ENCODE data around the gene TJP1. TPM values are rescaled to one million over a fixed set of nuclear protein-coding genes. Genes with fewer than 3 reads are reported as not detected.
"Not testable (repeated sequence)": the region's sequence is repeated elsewhere in the genome, so short reads cannot be mapped to it uniquely, and the experiment has no call there.

The TJP1 gene
- total and polyA plus RNA-seq, 3 experiments from 2014 or later: not detected

DNA sequence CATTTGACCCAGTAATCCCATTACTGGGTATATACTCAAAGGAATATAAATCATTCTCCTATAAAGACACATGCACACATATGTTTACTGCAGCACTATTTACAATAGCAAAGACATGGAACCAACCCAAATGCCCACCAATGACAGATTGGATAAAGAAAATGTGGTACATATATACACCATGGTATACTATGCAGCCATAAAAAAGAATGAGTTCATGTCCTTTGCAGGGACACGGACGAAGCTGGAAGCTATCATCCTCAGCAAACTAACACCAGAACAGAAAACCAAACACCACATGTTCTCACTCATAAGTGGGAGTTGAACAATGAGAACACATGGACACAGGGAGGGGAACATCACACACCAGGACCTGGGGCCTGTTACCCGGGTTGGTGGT is 4.8 kb downstream of the TJP1 start:
- H3K36me3 Mint-ChIP-seq; H3K4me1 ChIP-seq (ENCODE audit: insufficient read depth, low read length); H3K4me3 ChIP-seq (ENCODE audit: low read length); H3K4me3 Mint-ChIP-seq; DNase-seq; H3K9me3 ChIP-seq (ENCODE audit: low read length); H3K36me3 ChIP-seq (ENCODE audit: insufficient read depth, low read length); H3K27ac Mint-ChIP-seq; H3K27ac ChIP-seq (ENCODE audit: low read depth, low read length); CTCF ChIA-PET; H3K4me1 Mint-ChIP-seq; POLR2A ChIA-PET: not testable (repeated sequence)
- Mint-ChIP-seq H3K27me3 (peaks cover 48 to 58% of the 10 kb centered on the region in 2 donors), H3K9me3 (peaks cover 11 to 31% (median 26%) of the 10 kb centered on the region in 5 donors)
- H3K27me3 ChIP-seq (ENCODE audit: insufficient read depth, low read length, poor library complexity, severe bottlenecking): peaks cover 27% of the 10 kb centered on the region

DNA sequence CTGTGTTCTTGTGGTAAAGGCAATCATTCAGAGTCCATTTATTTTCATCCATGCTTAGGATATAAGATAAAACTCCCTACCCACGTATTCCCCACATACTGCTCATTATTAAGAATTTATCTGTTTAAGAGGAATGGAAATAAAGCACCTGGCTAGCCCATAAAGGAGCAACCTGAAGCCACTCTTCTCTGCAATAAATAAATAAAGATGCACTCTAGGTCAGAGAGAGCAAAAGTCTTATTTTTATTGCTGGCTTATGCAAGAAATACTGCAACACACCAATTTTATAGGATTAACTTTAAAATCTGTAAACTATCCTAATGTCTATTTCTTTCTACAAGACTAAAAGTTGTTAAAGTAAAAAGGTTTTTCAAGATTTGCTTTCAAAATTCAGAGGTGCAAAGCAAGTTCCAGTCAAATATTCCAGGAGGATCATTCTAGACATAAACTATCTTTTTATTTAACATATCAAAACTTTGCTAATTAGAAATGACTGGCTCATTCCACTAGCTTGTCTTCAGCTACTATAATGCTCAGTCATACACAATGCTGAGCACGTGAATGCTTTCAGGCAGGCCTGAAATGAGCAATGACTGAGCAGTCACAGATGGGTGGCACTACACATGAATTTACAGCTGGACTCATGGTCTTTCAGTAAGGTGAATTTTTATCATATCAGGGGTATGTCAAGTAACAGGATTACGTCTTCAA is 7.1 kb downstream of the TJP1 start:
- Histone ChIP-seq H3K27ac (ENCODE audit: low read depth, low read length) (no peak overlapping the region), H3K9me3 (ENCODE audit: low read length) (no peaks in the 10 kb centered on the region), H3K27me3 (ENCODE audit: insufficient read depth, low read length, poor library complexity, severe bottlenecking) (peaks cover 14% of the 10 kb centered on the region), H3K36me3 (ENCODE audit: insufficient read depth, low read length) (no peaks in the 10 kb centered on the region), H3K4me1 (ENCODE audit: insufficient read depth, low read length) (no peaks in the 10 kb centered on the region), H3K4me3 (ENCODE audit: low read length) (no peak overlapping the region)
- Mint-ChIP-seq H3K4me3 (no peak overlapping the region), H3K36me3 (no peaks in the 10 kb centered on the region), H3K9me3 (peaks cover 8 to 23% (median 22%) of the 10 kb centered on the region in 5 donors), H3K27ac (no peak overlapping the region), H3K27me3 (peaks cover 40 to 48% of the 10 kb centered on the region in 2 donors), H3K4me1 (no peaks in the 10 kb centered on the region)
- ChIA-PET CTCF (no interaction called here), POLR2A (no interaction called here)
- no peak for DNase-seq

DNA sequence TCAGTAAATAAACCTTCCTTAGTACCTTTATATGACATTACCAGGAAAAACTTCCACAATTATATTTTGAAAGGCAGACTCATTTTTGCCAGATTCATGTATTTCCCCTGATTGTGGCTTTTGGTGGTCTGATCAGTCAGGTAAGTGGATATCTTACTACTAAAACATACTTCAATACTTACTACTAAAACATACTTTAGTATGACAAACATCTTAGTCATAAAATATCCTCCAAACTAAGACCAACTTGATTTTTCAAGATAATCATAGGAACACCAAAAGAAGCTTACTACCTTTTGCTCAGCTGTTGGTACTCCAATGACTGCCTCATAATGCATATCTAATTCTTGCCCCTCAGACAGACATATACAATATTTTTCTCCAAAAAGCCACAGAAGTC is 9.3 kb downstream of the TJP1 start:
- CTCF ChIA-PET: no interaction called here
- Mint-ChIP-seq H3K9me3 (peaks cover 0 to 15% (median 11%) of the 10 kb centered on the region in 5 donors), H3K4me3 (no peak overlapping the region), H3K4me1 (no peaks in the 10 kb centered on the region), H3K27ac (no peak overlapping the region), H3K36me3 (no peaks in the 10 kb centered on the region), H3K27me3 (peaks cover 24 to 30% of the 10 kb centered on the region in 2 donors)
- Histone ChIP-seq H3K4me1 (ENCODE audit: insufficient read depth, low read length) (no peaks in the 10 kb centered on the region), H3K27me3 (ENCODE audit: insufficient read depth, low read length, poor library complexity, severe bottlenecking) (no peaks in the 10 kb centered on the region), H3K4me3 (ENCODE audit: low read length) (no peak overlapping the region), H3K36me3 (ENCODE audit: insufficient read depth, low read length) (no peaks in the 10 kb centered on the region), H3K9me3 (ENCODE audit: low read length) (no peaks in the 10 kb centered on the region), H3K27ac (ENCODE audit: low read depth, low read length) (no peak overlapping the region)
- DNase-seq: no peak
- POLR2A ChIA-PET: no interaction called here

DNA sequence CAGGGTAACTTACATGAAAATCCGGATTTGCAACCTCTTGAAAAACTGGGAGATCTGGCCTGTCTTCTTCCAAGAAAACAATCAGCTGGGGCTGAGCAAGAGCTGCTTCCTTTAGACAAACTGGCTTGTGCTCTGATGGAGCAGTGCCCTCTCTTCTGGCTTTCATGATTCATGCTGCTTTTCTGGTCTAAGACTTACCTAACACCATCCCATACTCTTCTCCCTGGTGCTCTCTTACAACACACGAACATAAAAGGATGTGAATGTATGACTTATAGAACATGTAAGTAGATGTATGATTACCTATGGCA is 9.9 kb downstream of the TJP1 start:
- DNase-seq: no peak
- Mint-ChIP-seq H3K27ac (no peak overlapping the region), H3K36me3 (no peaks in the 10 kb centered on the region), H3K4me3 (no peak overlapping the region), H3K27me3 (peaks cover 25 to 26% of the 10 kb centered on the region in 2 donors), H3K9me3 (peaks cover 0 to 14% (median 8%) of the 10 kb centered on the region in 5 donors), H3K4me1 (no peaks in the 10 kb centered on the region)
- ChIA-PET CTCF (no interaction called here), POLR2A (no interaction called here)
- Histone ChIP-seq H3K4me1 (ENCODE audit: insufficient read depth, low read length) (no peaks in the 10 kb centered on the region), H3K9me3 (ENCODE audit: low read length) (no peaks in the 10 kb centered on the region), H3K36me3 (ENCODE audit: insufficient read depth, low read length) (no peaks in the 10 kb centered on the region), H3K4me3 (ENCODE audit: low read length) (no peak overlapping the region), H3K27me3 (ENCODE audit: insufficient read depth, low read length, poor library complexity, severe bottlenecking) (no peaks in the 10 kb centered on the region), H3K27ac (ENCODE audit: low read depth, low read length) (no peak overlapping the region)

DNA sequence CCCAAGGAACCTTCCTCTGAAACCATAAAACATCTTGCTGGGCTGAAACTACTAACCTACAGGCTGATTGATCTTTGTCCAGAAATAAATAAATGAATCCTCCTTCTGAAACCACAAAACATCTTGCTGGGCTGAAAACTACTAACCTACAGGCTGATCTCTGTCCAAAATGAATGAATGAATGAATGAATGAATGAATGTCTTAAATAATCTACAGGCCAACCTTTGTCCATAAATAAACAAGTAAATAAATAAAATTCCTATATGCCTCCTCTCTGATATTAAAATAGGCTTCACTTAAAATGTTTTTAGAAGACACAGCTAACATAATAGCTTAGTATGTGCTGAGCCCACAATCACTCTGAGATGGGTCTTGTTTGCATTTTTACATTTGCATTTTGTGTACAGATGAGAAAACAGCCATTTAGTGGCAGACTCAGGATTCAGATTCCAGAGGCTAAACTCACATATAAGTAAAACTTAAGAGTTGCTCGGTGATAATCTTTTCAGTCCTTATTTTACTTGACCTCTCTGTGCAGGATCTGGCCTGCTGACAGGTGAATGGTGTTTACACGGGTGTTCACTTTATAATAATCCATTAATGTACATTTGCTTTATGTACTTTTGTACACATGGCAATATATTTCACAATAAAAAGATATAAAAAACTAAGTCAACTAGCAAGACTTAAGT is 10.4 kb downstream of the TJP1 start:
- no peak overlapping the region for H3K27ac ChIP-seq (ENCODE audit: low read depth, low read length)
- no peak overlapping the region for H3K4me3 Mint-ChIP-seq
- ChIA-PET CTCF (no interaction called here), POLR2A (no interaction called here)
- no peaks in the 10 kb centered on the region for H3K4me1 ChIP-seq (ENCODE audit: insufficient read depth, low read length)
- H3K9me3 ChIP-seq (ENCODE audit: low read length): no peaks in the 10 kb centered on the region
- no peak for DNase-seq
- H3K36me3 Mint-ChIP-seq: no peaks in the 10 kb centered on the region
- peaks cover 21% of the 10 kb centered on the region in 2 donors for H3K27me3 Mint-ChIP-seq
- H3K27ac Mint-ChIP-seq: no peak overlapping the region
- H3K36me3 ChIP-seq (ENCODE audit: insufficient read depth, low read length): no peaks in the 10 kb centered on the region
- peaks cover 0 to 8% (median 4%) of the 10 kb centered on the region in 5 donors for H3K9me3 Mint-ChIP-seq
- no peak overlapping the region for H3K4me3 ChIP-seq (ENCODE audit: low read length)
- H3K4me1 Mint-ChIP-seq: no peaks in the 10 kb centered on the region
- no peaks in the 10 kb centered on the region for H3K27me3 ChIP-seq (ENCODE audit: insufficient read depth, low read length, poor library complexity, severe bottlenecking)

DNA sequence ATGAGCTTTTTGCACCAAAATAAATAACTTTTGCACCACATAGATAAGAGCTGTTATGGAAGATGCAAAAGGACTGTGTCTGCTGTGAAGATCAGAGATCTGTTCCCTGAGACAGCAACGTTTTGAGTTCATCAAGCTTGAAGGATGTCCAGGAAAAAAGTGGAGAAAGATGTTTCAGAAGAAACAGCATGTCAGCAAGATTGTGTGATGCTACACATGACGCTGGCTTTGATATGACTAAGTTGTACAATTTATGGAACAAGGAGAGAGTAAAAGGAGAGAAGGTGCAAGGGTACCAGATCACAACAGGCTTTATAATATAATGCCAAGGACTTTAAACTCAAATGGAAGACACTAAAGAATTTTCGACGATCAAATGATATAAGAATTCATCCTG is 16.6 kb downstream of the TJP1 start:
- Histone ChIP-seq H3K4me3 (ENCODE audit: low read length) (no peak overlapping the region), H3K27me3 (ENCODE audit: insufficient read depth, low read length, poor library complexity, severe bottlenecking) (no peaks in the 10 kb centered on the region), H3K36me3 (ENCODE audit: insufficient read depth, low read length) (no peaks in the 10 kb centered on the region), H3K9me3 (ENCODE audit: low read length) (no peaks in the 10 kb centered on the region), H3K27ac (ENCODE audit: low read depth, low read length) (no peak overlapping the region), H3K4me1 (ENCODE audit: insufficient read depth, low read length) (no peaks in the 10 kb centered on the region)
- Mint-ChIP-seq H3K27ac (no peak overlapping the region), H3K9me3 (peaks cover 0 to 6% (median 2%) of the 10 kb centered on the region in 5 donors), H3K4me3 (no peak overlapping the region), H3K27me3 (peaks cover 10 to 23% of the 10 kb centered on the region in 2 donors), H3K4me1 (no peaks in the 10 kb centered on the region), H3K36me3 (no peaks in the 10 kb centered on the region)
- DNase-seq: no peak
- ChIA-PET POLR2A (no interaction called here), CTCF (no interaction called here)

DNA sequence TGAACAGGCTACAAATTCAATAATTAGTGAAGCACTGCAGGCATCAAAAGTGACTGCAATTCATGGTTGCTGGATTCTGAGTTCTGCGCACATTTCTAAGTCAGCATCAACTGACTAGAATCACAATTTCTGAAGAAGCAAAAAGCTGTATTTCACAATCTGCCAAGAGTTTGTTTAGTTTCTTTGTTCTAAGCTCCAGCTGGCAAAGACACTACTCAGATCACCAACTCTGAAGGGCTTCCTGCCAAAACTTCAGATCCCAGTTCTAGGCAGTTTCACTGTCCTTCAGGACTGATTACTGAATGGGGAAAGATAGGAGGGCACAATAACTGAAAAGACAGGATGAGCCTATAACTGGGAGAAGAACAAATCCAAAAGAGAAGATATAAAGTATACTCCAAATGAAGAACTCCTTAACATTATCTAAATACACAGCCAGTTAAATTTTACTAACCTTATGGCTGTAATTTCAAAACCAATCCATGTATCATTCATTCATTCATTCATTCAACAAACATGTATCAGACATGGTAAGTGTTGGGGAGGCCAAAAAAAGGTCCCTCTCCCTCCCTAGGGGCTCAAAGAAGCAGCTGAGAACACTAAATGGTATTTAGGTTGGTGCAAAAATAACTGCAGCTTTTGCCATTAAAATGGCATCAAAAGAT is 17.1 kb downstream of the TJP1 start:
- no peaks in the 10 kb centered on the region for H3K27me3 ChIP-seq (ENCODE audit: insufficient read depth, low read length, poor library complexity, severe bottlenecking)
- H3K9me3 Mint-ChIP-seq: peaks cover 0 to 6% (median 2%) of the 10 kb centered on the region in 5 donors
- DNase-seq: no peak
- H3K4me1 Mint-ChIP-seq: no peaks in the 10 kb centered on the region
- H3K36me3 Mint-ChIP-seq: no peaks in the 10 kb centered on the region
- no peak overlapping the region for H3K4me3 Mint-ChIP-seq
- no peak overlapping the region for H3K27ac Mint-ChIP-seq
- H3K4me3 ChIP-seq (ENCODE audit: low read length): no peak overlapping the region
- no peak overlapping the region for H3K27ac ChIP-seq (ENCODE audit: low read depth, low read length)
- no peaks in the 10 kb centered on the region for H3K4me1 ChIP-seq (ENCODE audit: insufficient read depth, low read length)
- no peaks in the 10 kb centered on the region for H3K36me3 ChIP-seq (ENCODE audit: insufficient read depth, low read length)
- H3K27me3 Mint-ChIP-seq: peaks cover 8 to 23% of the 10 kb centered on the region in 2 donors
- ChIA-PET POLR2A (no interaction called here), CTCF (no interaction called here)
- no peaks in the 10 kb centered on the region for H3K9me3 ChIP-seq (ENCODE audit: low read length)

DNA sequence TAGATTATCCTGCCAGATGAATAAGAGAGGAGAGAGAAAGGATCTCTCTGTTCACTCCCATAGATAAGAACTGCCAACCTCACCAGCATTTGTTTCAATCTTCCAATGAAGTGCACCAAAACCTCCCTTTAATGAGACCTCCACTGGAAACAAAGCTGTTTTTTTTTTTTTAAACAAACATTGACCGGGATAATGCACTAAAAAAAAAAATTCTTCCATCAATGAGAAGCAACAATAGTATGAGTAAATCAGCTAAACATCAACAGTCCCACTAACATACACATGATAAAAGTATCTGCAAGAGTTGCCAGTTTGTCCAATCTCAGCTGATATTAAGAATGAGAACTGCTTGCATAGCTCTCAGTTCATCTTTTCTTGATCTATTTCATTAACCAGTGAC is 19.9 kb downstream of the TJP1 start:
- no peak overlapping the region for H3K4me3 Mint-ChIP-seq
- H3K36me3 ChIP-seq (ENCODE audit: insufficient read depth, low read length): no peaks in the 10 kb centered on the region
- ChIA-PET POLR2A (no interaction called here), CTCF (interaction anchor here (1.1 kb wide), 1 partner anchor 10 kb away, joined by 3 read pairs; no protein-coding TSS in a partner anchor)
- peaks cover 0 to 5% (median 2%) of the 10 kb centered on the region in 5 donors for H3K9me3 Mint-ChIP-seq
- H3K36me3 Mint-ChIP-seq: no peaks in the 10 kb centered on the region
- H3K27ac ChIP-seq (ENCODE audit: low read depth, low read length): no peak overlapping the region
- H3K27ac Mint-ChIP-seq: no peak overlapping the region
- no peak for DNase-seq
- H3K27me3 Mint-ChIP-seq: peaks cover 3 to 23% of the 10 kb centered on the region in 2 donors
- H3K4me1 Mint-ChIP-seq: no peaks in the 10 kb centered on the region
- H3K4me3 ChIP-seq (ENCODE audit: low read length): no peak overlapping the region
- H3K9me3 ChIP-seq (ENCODE audit: low read length): no peaks in the 10 kb centered on the region
- H3K27me3 ChIP-seq (ENCODE audit: insufficient read depth, low read length, poor library complexity, severe bottlenecking): no peaks in the 10 kb centered on the region
- H3K4me1 ChIP-seq (ENCODE audit: insufficient read depth, low read length): no peaks in the 10 kb centered on the region
